Stimulated activated naive CD4-positive, alpha-beta T cell treated with Interleukin-2 at 50 U/mL for 16 hours (primary cell): ENCODE measurements around the gene HIF3A.

Experiments
- DNase-seq: peaks from one replicate; lab custom pipeline; 2025; lab: John Stamatoyannopoulos, UW

Gene HIF3A

DNA sequence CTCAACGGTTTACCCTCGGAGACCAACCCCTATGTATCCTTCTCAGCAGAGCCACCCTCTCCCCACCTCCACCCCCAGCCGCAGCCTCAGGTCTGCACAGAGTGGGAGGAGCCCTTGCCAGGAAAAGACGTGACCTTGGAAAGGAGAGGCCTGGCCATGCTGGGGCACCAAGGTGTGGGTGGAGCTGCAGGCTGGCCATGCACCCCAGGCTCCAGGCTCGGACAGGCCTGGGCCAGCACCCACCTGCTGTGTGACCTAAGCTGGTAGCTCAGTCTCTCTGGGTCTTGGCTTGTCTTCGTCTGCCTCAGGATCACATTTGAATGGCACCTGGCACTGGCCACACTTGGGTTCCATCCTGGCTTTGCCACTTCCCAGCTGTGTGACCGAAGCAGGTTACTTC lies 87.0 kb downstream of the HIF3A start:
- no peak for DNase-seq

GRCh38 chr19:46384396-46384795 lies 87.6 kb downstream of the HIF3A start:
- DNase-seq = no peak

GRCh38 chr19:46385636-46386035 lies 88.8 kb downstream of the HIF3A start:
- DNase-seq = no peak

DNA sequence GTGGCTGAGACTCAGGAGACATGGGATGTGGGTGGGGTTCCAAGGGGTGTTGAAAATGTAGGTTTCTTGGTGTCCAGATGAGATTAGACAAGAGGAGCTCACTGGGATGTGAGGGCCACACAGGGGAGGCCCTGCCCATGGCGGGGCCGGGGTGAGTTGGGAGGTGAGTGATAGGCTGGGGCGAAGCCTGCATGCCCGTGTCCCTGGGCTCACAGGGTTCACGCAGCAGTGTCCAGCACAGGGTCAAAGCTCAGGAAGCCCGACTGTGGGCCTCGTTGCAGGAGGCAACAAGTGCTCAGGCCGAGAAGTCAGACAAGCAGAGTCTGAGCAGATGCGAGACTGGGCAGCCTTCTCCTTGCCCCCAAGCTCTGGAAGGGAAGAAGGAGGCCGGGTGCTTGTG lies 89.3 kb downstream of the HIF3A start:
- no peak for DNase-seq

DNA sequence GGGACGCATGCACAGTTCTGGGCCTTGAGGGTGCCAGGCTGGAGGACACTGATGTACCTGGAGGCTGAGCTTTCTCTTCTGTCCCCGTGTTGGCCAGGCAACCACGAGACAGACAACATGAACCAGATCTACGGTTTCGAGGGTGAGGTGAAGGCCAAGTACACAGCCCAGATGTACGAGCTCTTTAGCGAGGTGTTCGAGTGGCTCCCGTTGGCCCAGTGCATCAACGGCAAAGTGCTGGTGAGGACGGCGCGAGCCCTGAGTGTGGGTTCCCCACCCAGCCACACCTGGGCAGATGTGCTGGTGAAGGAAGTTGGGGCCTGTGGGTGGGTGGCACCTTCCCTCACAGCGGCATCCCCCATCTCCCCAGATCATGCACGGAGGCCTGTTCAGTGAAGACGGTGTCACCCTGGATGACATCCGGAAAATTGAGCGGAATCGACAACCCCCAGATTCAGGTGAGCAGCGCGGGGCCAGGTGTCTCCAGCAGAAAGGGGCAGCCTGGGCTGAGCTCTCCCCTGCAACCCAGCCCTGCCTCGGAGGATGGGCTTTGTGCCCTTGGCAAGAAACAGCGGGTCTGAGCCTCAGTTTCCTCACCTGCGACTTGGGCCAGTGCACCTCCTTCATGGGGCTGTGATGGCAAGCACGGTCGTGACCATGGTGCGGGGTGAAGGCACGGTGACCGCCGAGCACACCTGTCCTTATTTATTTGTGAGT lies 90.3 kb downstream of the HIF3A start:
- DNase-seq = no peak

GRCh38 chr19:46387713-46388130 lies 90.9 kb downstream of the HIF3A start:
- no peak for DNase-seq

GRCh38 chr19:46388311-46389095 lies 91.7 kb downstream of the HIF3A start:
- DNase-seq = no peak

GRCh38 chr19:46390121-46390858 lies 93.4 kb downstream of the HIF3A start:
- no peak for DNase-seq

- DNase-seq = no peak
These were observed 94.0 kb downstream of the HIF3A start for GRCh38 chr19:46390866-46391265.

- no peak for DNase-seq
These were observed 94.7 kb downstream of the HIF3A start for GRCh38 chr19:46391296-46392251.

GRCh38 chr19:46392252-46392801 lies 95.5 kb downstream of the HIF3A start:
- no peak for DNase-seq

DNA sequence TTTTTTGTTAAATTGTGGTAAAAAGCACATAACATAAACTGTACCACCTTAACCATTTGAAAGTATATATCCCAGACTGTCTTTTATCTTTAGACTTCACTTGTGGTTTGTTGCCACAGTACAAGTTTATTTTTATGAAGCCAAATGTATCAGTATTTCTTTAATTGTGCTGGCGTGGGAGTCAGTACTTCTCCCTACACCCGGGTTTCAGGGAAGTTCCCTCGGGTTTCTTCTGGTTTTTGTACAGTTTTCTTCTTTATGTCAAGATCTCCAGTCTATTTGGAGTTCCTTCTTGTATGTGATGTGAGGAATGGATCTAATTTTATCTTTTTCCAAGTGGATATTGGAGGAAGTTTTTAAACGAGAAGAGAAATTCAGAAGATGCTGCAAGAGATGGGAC lies 96.0 kb downstream of the HIF3A start:
- DNase-seq = no peak
